Measurements from ENCODE around the gene CAMTA1. TPM values are rescaled to one million over a fixed set of nuclear protein-coding genes. Genes with fewer than 3 reads are reported as not detected.

The CAMTA1 gene
- total and polyA plus RNA-seq, 8 donors = 42.8 to 213 (median 118) TPM

DNA sequence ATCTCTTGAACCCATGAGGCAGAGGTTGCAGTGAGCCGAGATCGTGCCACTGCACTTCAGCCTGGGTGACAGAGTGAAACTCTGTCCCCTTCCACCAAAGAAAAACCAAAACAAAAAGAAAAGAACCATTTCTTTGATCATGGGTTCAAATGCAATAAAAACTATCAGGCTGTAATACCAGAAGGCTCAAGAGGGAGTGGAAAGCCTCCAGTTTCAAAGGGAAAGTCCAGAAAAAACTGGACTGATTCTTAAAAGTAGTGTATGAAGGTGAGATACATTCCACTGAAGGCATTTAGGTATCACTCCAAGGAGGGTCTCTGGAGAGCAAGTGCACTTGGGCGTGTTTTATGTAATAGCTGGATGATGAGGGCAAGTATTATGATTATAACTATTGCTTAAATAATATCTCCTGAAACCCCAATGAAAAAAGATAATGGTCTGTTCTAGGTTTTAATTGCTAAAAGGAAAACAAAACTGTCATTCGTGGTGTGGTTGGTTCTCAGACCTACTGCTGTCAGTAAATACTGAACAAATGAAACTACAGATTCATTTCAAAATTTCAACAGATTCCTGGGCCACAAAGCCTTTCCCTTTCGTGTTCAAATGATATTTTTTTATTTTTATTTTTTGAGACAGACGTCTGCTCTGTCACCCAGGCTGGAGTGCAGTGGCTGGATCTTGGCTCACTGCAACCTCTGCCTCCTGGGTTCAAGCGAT lies 6.0 kb upstream of the CAMTA1 start:
- H3K4me3 ChIP-seq = no peak overlapping the region
- H3K27me3 ChIP-seq = peaks cover 0 to 5% (median 0%) of the 10 kb centered on the region in 3 donors
- intact Hi-C loops (cut with DNase I; ENCODE audit: low total_unique reads) = no loop called here
- H3K4me1 ChIP-seq = peaks cover 0 to 15% (median 6%) of the 10 kb centered on the region in 4 donors
- TF ChIP-seq EP300 (IDR thresholded peaks at IDR 0.05) = no peak
- no peak for TF ChIP-seq POLR2AphosphoS5 (IDR thresholded peaks at IDR 0.05)
- TF ChIP-seq CTCF (IDR thresholded peaks at IDR 0.05) = no peak
- TF ChIP-seq POLR2A (IDR thresholded peaks at IDR 0.05) = no peak
- H3K9me3 ChIP-seq = no peaks in the 10 kb centered on the region
- no peaks in the 10 kb centered on the region for H3K36me3 ChIP-seq
- WGBS, 5 donors = 76 to 83% (median 80%) methylated on average over 7 of the region's 7 CpGs
- DNase-seq = no peak
- H3K27ac ChIP-seq = no peak overlapping the region

DNA sequence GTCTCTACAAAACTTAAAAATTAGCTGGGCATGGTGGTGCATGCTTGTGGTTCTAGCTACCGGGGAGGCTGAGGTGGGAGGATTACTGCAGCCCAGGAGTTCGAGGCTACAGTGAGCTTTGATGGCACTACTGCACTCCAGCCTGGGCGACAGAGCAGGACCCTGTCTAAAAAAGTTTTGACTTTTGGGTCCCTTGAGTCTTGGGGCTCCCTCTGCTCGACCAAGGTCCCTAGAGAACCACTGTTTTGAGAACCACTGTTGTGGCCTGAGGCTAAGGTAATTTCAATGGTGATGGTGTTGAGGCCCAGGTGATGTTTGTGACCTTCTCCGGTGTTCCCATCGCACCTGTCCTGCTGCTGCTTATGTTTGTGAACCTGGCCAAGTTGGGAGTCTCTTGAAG lies 3.1 kb upstream of the CAMTA1 start:
- Histone ChIP-seq H3K27me3 (peaks cover 0 to 5% (median 0%) of the 10 kb centered on the region in 3 donors), H3K9me3 (no peaks in the 10 kb centered on the region), H3K36me3 (no peaks in the 10 kb centered on the region), H3K27ac (no peak overlapping the region), H3K4me3 (no peak overlapping the region), H3K4me1 (peaks cover 8 to 28% (median 20%) of the 10 kb centered on the region in 4 donors)
- intact Hi-C loops (cut with DNase I; ENCODE audit: low total_unique reads) = no loop called here
- 89 to 97% (median 94%) methylated on average over 5 to 6 of the region's 6 CpGs for WGBS, 5 donors
- TF ChIP-seq POLR2A (IDR thresholded peaks at IDR 0.05) (no peak), POLR2AphosphoS5 (IDR thresholded peaks at IDR 0.05) (no peak), CTCF (IDR thresholded peaks at IDR 0.05) (no peak), EP300 (IDR thresholded peaks at IDR 0.05) (no peak)
- no peak for DNase-seq

GRCh38 chr1:6783221-6783620 lies 2.0 kb upstream of the CAMTA1 start:
- no peak overlapping the region for H3K4me3 ChIP-seq
- intact Hi-C loops (cut with DNase I; ENCODE audit: low total_unique reads) = no loop called here

More at GRCh38 chr1:6783221-6783620, 2.0 kb upstream of the CAMTA1 start:
- TF ChIP-seq POLR2AphosphoS5 (IDR thresholded peaks at IDR 0.05) = no peak
- TF ChIP-seq POLR2A (IDR thresholded peaks at IDR 0.05) = no peak
- TF ChIP-seq CTCF (IDR thresholded peaks at IDR 0.05) = no peak
- no peak for TF ChIP-seq EP300 (IDR thresholded peaks at IDR 0.05)
- no peak for DNase-seq
- peaks cover 8 to 38% (median 29%) of the 10 kb centered on the region in 4 donors for H3K4me1 ChIP-seq
- H3K9me3 ChIP-seq = no peaks in the 10 kb centered on the region
- 95 to 99% (median 98%) methylated on average over 4 of the region's 4 CpGs for WGBS, 5 donors
- no peaks in the 10 kb centered on the region for H3K36me3 ChIP-seq
- peak overlapping the region in 1 of 5 donors; percentile 98 for H3K27ac ChIP-seq
- H3K27me3 ChIP-seq = peaks cover 0 to 3% (median 0%) of the 10 kb centered on the region in 3 donors

Measured in stomach (tissue), 9 donors.